NOMO-1 (cell line): Measurements from ENCODE around the gene SLC17A4.

ENCODE experiments used
- DNase-seq, 2 experiments: peaks; one replicate each; lab custom pipeline; 2025; ENCODE audit not compliant: unreplicated experiment in 2 of 2; lab: John Stamatoyannopoulos, UW

SLC17A4 gene

GRCh38 chr6:25794784-25795183 is 40.2 kb downstream of the SLC17A4 start:
- DNase-seq: no peak

DNA sequence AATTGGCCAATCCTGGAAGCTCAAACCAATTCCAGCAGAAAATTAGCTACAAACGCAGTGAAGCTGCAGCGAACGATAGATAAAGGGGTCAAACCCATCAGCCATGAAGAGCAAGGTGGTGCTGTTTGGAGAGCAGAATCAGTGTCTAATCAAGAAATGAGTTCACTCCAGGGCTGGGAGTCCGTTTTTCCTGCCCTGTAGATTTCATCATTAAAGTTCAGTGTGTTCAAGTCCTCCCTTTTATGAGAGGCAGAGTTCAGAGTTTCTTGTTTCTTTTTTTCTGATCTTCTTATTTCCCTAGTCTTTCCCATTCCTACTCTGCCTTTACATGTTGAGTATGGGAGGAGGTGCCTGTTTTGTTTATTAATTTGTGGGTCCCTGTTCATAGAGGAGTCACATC is 46.9 kb downstream of the SLC17A4 start:
- DNase-seq: no peak

DNA sequence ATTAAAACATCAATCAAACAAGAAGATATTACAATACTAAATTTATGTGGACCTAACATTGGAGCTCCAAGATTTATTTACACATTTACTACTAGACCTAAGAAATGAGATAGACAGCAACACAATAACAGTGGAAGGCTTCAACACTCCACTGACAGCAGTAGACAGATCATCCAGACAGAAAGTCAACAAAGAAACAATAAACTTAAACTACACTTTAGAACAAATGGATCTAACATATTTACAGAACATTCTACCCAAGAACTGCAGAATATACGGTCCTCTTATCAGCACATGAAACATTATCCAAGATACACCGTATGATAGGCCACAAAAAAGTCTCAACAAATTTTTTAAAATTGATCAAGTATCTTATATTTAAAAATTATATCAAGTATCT is 50.3 kb downstream of the SLC17A4 start:
- DNase-seq: no peak

DNA sequence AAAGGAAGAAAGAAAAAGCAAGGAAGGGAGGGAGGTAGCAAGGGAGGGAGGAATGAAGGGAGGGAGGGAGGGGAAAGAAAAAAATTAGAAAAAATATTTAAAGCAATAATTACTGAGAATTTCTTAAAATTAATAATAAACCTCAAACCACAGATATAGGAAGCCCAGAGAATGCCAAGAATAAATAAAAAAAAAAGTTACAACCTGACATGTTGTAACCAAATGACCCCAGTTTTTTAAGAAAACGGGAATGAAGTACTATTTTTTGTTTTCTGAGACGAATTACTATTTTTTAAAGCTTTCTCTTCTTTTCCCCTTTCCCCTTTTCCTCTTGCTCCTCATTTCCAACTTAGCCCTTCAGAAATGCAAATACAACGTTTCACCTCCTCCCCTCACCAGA is 60.7 kb downstream of the SLC17A4 start:
- DNase-seq: no peak

DNA sequence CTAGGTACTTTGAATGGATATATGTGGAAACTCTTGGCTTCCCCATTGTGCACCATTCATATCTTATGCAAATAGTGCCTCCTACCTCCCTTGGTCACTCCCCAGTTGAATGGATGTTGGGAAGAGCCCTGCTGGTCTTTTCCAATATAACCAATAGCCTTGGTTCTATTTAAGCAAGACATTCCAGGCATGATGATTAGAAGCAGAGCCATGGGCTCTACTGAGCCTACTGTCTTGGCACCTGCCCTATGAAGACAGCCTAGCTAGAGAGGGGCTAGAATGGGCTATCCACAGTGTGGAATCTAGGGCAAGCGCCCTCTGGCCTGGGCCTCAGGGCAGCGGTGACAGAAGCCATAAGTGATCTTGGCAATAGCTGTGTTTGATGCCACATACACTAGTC is 61.7 kb downstream of the SLC17A4 start:
- DNase-seq: no peak

DNA sequence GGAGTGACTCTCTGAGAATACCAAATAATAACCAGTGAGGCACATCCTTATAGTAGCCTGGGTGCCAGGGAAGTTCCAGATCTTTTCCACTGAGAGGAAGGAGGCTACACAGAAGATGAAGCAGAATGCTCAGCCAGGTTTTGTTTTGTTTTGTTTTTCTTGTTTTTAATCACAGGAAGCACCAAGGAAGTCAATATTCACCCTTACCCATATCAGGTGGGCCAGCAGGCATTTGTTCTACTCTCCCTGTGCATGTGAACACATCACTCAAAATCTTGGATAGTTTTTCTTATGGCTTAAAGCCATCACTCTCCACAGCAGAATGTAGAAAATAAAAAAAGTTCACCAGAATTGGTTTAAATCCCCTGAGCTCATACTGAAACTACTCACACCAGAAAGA is 66.8 kb downstream of the SLC17A4 start:
- DNase-seq: no peak

DNA sequence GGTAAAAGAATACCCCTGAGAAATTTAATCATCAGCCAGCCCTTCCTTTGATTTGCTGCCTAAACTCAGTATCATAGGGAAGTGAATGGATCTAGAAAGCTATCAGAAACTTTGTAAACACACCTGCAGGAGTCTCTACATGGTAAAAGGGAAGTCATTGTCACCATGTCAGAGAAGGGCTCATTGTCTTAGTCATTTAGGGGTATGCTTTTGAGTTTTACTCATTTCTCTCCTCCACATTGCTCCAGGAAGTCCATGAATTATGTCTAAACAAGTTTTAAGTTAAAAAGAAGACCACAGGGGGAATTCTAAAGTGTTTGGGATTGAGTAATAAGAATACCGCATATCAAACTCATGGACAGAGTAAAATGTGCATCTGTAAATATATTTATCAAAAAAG is 74.8 kb downstream of the SLC17A4 start:
- no peak for DNase-seq

- no peak for DNase-seq
Observed at GRCh38 chr6:25830458-25830857, 75.9 kb downstream of the SLC17A4 start.
